ENCODE results near the gene PTPN4. TPM values are rescaled to one million over a fixed set of nuclear protein-coding genes. Genes with fewer than 3 reads are reported as not detected.

The PTPN4 gene
- total RNA-seq, 1 donor = 28.5 TPM

- TF ChIP-seq CTCF (IDR thresholded peaks at IDR 0.05; ENCODE audit: insufficient read depth, low read depth, low read length) = no peak
- H3K4me3 ChIP-seq (ENCODE audit: low read depth, low read length) = no peak overlapping the region
- peak; percentile 67 for DNase-seq (ENCODE audit: low read depth)
Measured at GRCh38 chr2:119772128-119772527, 12.4 kb downstream of the PTPN4 start.

- no peak overlapping the region for H3K4me3 ChIP-seq (ENCODE audit: low read depth, low read length)
- no peak for DNase-seq (ENCODE audit: low read depth)
- TF ChIP-seq CTCF (IDR thresholded peaks at IDR 0.05; ENCODE audit: insufficient read depth, low read depth, low read length) = no peak
Measured at GRCh38 chr2:119772767-119773166, 13.0 kb downstream of the PTPN4 start.

- peak; percentile 59 for DNase-seq (ENCODE audit: low read depth)
- H3K4me3 ChIP-seq (ENCODE audit: low read depth, low read length) = no peak overlapping the region
- no peak for TF ChIP-seq CTCF (IDR thresholded peaks at IDR 0.05; ENCODE audit: insufficient read depth, low read depth, low read length)
Measured at GRCh38 chr2:119774026-119774425, 14.3 kb downstream of the PTPN4 start.

GRCh38 chr2:119775102-119775501, 15.4 kb downstream of the PTPN4 start:
- TF ChIP-seq CTCF (IDR thresholded peaks at IDR 0.05; ENCODE audit: insufficient read depth, low read depth, low read length) = no peak
- DNase-seq (ENCODE audit: low read depth) = no peak
- no peak overlapping the region for H3K4me3 ChIP-seq (ENCODE audit: low read depth, low read length)

GRCh38 chr2:119782308-119783027, 22.7 kb downstream of the PTPN4 start:
- no peak overlapping the region for H3K4me3 ChIP-seq (ENCODE audit: low read depth, low read length)
- TF ChIP-seq CTCF (IDR thresholded peaks at IDR 0.05; ENCODE audit: insufficient read depth, low read depth, low read length) = no peak
- no peak for DNase-seq (ENCODE audit: low read depth)

- no peak for DNase-seq (ENCODE audit: low read depth)
- no peak overlapping the region for H3K4me3 ChIP-seq (ENCODE audit: low read depth, low read length)
- TF ChIP-seq CTCF (IDR thresholded peaks at IDR 0.05; ENCODE audit: insufficient read depth, low read depth, low read length) = no peak
Measured at GRCh38 chr2:119784876-119785275, 25.2 kb downstream of the PTPN4 start.

GRCh38 chr2:119786295-119786694, 26.6 kb downstream of the PTPN4 start:
- no peak overlapping the region for H3K4me3 ChIP-seq (ENCODE audit: low read depth, low read length)
- no peak for DNase-seq (ENCODE audit: low read depth)
- no peak for TF ChIP-seq CTCF (IDR thresholded peaks at IDR 0.05; ENCODE audit: insufficient read depth, low read depth, low read length)

Measured in fibroblast of villous mesenchyme (primary cell).